ENCODE results near the gene NUMBL. TPM values are rescaled to one million over a fixed set of nuclear protein-coding genes. Genes with fewer than 3 reads are reported as not detected.

NUMBL gene
- total and polyA plus RNA-seq, 2 of the 13 experiments (the other 11 are each of a cell fraction or from before 2014, with no cell fraction given), result 0.49 to 2.3 TPM

GRCh38 chr19:40662925-40663694 is 27.3 kb downstream of the NUMBL start (continued):
- TF ChIP-seq NFAT5 (CRISPR knock-in tag; IDR thresholded peaks at IDR 0.05), result peak; percentile 68; the same call in 1 of the 2 replicates
- TF ChIP-seq ZNF569 (CRISPR knock-in tag; IDR thresholded peaks at IDR 0.05; ENCODE audit: borderline replicate concordance), result no peak
- peak; percentile 64 for TF ChIP-seq HOXA3 (CRISPR knock-in tag; IDR thresholded peaks at IDR 0.05)
- TF ChIP-seq, protein P1, sequence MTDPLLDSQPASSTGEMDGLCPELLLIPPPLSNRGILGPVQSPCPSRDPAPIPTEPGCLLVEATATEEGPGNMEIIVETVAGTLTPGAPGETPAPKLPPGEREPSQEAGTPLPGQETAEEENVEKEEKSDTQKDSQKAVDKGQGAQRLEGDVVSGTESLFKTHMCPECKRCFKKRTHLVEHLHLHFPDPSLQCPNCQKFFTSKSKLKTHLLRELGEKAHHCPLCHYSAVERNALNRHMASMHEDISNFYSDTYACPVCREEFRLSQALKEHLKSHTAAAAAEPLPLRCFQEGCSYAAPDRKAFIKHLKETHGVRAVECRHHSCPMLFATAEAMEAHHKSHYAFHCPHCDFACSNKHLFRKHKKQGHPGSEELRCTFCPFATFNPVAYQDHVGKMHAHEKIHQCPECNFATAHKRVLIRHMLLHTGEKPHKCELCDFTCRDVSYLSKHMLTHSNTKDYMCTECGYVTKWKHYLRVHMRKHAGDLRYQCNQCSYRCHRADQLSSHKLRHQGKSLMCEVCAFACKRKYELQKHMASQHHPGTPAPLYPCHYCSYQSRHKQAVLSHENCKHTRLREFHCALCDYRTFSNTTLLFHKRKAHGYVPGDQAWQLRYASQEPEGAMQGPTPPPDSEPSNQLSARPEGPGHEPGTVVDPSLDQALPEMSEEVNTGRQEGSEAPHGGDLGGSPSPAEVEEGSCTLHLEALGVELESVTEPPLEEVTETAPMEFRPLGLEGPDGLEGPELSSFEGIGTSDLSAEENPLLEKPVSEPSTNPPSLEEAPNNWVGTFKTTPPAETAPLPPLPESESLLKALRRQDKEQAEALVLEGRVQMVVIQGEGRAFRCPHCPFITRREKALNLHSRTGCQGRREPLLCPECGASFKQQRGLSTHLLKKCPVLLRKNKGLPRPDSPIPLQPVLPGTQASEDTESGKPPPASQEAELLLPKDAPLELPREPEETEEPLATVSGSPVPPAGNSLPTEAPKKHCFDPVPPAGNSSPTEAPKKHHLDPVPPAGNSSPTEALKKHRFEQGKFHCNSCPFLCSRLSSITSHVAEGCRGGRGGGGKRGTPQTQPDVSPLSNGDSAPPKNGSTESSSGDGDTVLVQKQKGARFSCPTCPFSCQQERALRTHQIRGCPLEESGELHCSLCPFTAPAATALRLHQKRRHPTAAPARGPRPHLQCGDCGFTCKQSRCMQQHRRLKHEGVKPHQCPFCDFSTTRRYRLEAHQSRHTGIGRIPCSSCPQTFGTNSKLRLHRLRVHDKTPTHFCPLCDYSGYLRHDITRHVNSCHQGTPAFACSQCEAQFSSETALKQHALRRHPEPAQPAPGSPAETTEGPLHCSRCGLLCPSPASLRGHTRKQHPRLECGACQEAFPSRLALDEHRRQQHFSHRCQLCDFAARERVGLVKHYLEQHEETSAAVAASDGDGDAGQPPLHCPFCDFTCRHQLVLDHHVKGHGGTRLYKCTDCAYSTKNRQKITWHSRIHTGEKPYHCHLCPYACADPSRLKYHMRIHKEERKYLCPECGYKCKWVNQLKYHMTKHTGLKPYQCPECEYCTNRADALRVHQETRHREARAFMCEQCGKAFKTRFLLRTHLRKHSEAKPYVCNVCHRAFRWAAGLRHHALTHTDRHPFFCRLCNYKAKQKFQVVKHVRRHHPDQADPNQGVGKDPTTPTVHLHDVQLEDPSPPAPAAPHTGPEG (CRISPR knock-in tag; IDR thresholded peaks at IDR 0.05), result peak; percentile 79
- TF ChIP-seq, protein P2, sequence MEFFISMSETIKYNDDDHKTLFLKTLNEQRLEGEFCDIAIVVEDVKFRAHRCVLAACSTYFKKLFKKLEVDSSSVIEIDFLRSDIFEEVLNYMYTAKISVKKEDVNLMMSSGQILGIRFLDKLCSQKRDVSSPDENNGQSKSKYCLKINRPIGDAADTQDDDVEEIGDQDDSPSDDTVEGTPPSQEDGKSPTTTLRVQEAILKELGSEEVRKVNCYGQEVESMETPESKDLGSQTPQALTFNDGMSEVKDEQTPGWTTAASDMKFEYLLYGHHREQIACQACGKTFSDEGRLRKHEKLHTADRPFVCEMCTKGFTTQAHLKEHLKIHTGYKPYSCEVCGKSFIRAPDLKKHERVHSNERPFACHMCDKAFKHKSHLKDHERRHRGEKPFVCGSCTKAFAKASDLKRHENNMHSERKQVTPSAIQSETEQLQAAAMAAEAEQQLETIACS (CRISPR knock-in tag; IDR thresholded peaks at IDR 0.05), result peak; percentile 70
- peak; percentile 70 for TF ChIP-seq ZFY (CRISPR knock-in tag; IDR thresholded peaks at IDR 0.05)
- TF ChIP-seq, protein P3, sequence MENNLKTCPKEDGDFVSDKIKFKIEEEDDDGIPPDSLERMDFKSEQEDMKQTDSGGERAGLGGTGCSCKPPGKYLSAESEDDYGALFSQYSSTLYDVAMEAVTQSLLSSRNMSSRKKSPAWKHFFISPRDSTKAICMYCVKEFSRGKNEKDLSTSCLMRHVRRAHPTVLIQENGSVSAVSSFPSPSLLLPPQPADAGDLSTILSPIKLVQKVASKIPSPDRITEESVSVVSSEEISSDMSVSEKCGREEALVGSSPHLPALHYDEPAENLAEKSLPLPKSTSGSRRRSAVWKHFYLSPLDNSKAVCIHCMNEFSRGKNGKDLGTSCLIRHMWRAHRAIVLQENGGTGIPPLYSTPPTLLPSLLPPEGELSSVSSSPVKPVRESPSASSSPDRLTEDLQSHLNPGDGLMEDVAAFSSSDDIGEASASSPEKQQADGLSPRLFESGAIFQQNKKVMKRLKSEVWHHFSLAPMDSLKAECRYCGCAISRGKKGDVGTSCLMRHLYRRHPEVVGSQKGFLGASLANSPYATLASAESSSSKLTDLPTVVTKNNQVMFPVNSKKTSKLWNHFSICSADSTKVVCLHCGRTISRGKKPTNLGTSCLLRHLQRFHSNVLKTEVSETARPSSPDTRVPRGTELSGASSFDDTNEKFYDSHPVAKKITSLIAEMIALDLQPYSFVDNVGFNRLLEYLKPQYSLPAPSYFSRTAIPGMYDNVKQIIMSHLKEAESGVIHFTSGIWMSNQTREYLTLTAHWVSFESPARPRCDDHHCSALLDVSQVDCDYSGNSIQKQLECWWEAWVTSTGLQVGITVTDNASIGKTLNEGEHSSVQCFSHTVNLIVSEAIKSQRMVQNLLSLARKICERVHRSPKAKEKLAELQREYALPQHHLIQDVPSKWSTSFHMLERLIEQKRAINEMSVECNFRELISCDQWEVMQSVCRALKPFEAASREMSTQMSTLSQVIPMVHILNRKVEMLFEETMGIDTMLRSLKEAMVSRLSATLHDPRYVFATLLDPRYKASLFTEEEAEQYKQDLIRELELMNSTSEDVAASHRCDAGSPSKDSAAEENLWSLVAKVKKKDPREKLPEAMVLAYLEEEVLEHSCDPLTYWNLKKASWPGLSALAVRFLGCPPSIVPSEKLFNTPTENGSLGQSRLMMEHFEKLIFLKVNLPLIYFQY (CRISPR knock-in tag; IDR thresholded peaks at IDR 0.05; ENCODE audit: borderline replicate concordance), result 0 out of 2 replicates have a peak, but pooled peaks have one; percentile 19
- TF ChIP-seq DRAP1 (CRISPR knock-in tag; IDR thresholded peaks at IDR 0.05), result no peak
- TF ChIP-seq, protein P4, sequence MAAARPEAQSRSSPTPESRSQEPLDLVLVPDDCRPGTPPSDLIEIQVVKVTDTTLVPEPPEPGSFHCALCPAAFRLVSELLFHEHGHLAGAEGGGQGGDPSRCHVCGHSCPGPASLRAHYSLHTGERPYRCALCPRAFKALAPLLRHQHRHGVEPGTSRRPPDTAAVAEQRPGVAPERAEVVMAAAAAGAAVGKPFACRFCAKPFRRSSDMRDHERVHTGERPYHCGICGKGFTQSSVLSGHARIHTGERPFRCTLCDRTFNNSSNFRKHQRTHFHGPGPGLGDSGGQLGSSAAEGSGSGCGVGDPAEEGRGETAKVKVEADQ (CRISPR knock-in tag; IDR thresholded peaks at IDR 0.05; ENCODE audit: borderline replicate concordance), result peak; percentile 61; the same call in 1 of the 2 replicates

Data from HepG2 (cell line).